Measurements from ENCODE around the gene KLHL26. TPM values are rescaled to one million over a fixed set of nuclear protein-coding genes. Genes with fewer than 3 reads are reported as not detected.

Gene KLHL26
- total RNA-seq, 3 donors from 2014 or later (not counting 1 experiment from before 2014, with no cell fraction given) = 8.0 to 11.5 (median 9.6) TPM

DNA sequence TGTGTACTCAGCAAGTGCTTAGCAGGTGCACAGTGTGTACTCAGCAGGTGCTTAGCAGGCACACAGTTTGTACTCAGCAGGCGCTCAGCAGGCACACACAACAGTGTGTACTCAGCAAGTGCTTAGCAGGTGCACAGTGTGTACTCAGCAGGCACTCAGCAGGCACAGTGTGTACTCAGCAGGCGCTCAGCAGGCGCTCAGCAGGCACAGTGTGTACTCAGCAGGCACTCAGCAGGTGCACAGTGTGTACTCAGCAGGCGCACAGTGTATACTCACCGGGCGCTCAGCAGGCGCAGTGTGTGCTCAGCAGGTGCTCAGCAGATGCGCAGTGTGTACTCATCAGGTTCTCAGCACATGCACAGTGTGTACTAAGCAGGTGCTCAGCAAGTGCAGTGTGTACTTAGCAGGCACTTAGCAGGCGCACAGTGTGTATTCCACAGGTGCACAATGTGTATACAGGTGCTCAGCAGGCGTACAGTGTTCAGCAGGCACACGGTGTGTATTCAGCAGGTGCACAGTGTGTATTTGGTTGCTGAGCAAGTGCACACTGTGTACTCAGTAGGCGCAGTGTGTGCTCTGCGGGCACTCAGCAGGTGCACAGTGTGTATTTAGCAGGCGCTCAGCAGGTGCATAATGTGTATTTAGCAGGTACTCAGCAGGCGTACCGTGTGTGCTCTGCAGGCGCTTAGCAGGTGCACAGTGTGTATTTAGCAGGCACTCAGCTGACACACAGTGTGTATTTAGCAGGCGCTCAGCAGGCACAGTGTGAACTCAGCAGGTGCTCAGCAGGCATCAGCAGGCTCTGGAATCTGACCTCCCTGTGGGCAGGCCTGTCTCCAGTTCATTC, 61.7 kb downstream of the KLHL26 start:
- Histone ChIP-seq H3K27me3 (ENCODE audit: control insufficient read depth, insufficient read depth, low read length) (no peaks in the 10 kb centered on the region), H3K9me3 (ENCODE audit: control insufficient read depth, insufficient read depth, low read length) (no peaks in the 10 kb centered on the region), H3K27ac (ENCODE audit: low read length) (no peak overlapping the region), H3K36me3 (ENCODE audit: control insufficient read depth, insufficient read depth, low read length) (no peaks in the 10 kb centered on the region), H3K4me1 (ENCODE audit: control insufficient read depth, insufficient read depth, low read length) (peaks cover 42% of the 10 kb centered on the region), H3K4me3 (ENCODE audit: low read length) (no peak overlapping the region)
- TF ChIP-seq CTCF (IDR thresholded peaks at IDR 0.05) = no peak
- H3K27me3 Mint-ChIP-seq (ENCODE audit: low read depth in 2 of 2) = no peaks in the 10 kb centered on the region
- H3K27ac Mint-ChIP-seq = no peak overlapping the region
- peaks cover 33 to 46% of the 10 kb centered on the region in 2 donors for H3K4me1 Mint-ChIP-seq
- WGBS (ENCODE audit: insufficient coverage) = 94% methylated on average over 18 of the region's 18 CpGs
- H3K4me3 Mint-ChIP-seq = no peak overlapping the region
- H3K36me3 Mint-ChIP-seq = no peaks in the 10 kb centered on the region
- H3K9me3 Mint-ChIP-seq = no peaks in the 10 kb centered on the region
- ATAC-seq (no peak), DNase-seq (no peak)
- intact Hi-C loops (cut with micrococcal nuclease) = no loop called here

DNA sequence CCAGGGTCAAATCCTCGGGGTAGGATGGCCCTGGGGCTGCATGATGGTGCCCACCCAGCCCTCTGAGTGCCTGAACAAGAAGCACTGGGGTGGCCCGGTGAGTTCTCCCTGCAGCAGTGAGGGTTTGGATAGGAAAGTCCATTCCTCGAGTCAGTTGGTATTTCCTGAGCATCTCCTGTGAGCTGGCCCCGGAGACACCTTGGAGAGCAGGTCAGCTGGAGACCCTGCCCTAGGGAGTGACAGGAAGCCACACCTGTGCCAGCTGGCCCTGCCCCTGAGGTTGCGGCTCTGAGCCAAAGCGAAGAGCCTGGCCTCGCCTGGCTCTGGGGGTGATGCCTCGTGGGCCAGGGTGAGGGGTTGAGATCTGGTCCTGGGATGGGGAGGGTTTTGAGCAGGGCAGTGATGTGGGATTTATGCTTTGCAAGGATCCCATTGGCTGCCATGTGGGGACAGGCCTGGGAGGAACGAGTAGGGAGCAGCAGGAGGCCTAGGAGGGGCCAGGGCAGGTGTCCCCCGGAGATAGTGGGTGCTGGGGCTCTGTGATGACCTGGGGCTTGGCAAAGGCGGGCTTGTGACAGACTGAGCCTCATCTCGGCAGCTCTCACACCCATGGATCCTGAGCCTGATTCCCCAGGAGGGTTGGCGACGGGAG, 62.7 kb downstream of the KLHL26 start:
- H3K4me3 ChIP-seq (ENCODE audit: low read length) = peak overlapping the region; percentile 34
- ATAC-seq (no peak), DNase-seq (no peak)
- no peak for TF ChIP-seq CTCF (IDR thresholded peaks at IDR 0.05)
- H3K4me1 ChIP-seq (ENCODE audit: control insufficient read depth, insufficient read depth, low read length) = peaks cover 33% of the 10 kb centered on the region
- 65% methylated on average over 14 of the region's 14 CpGs for WGBS (ENCODE audit: insufficient coverage)
- no peaks in the 10 kb centered on the region for H3K27me3 ChIP-seq (ENCODE audit: control insufficient read depth, insufficient read depth, low read length)
- no peaks in the 10 kb centered on the region for H3K36me3 Mint-ChIP-seq
- H3K27me3 Mint-ChIP-seq (ENCODE audit: low read depth in 2 of 2) = no peaks in the 10 kb centered on the region
- H3K27ac ChIP-seq (ENCODE audit: low read length) = peak overlapping the region; percentile 60
- intact Hi-C loops (cut with micrococcal nuclease) = no loop called here
- no peaks in the 10 kb centered on the region for H3K9me3 Mint-ChIP-seq
- H3K4me1 Mint-ChIP-seq = peaks cover 26 to 44% of the 10 kb centered on the region in 2 donors
- no peaks in the 10 kb centered on the region for H3K36me3 ChIP-seq (ENCODE audit: control insufficient read depth, insufficient read depth, low read length)
- peak overlapping the region; percentile 66 for H3K4me3 Mint-ChIP-seq
- peak overlapping the region in 1 of 2 donors; percentile 83 for H3K27ac Mint-ChIP-seq
- H3K9me3 ChIP-seq (ENCODE audit: control insufficient read depth, insufficient read depth, low read length) = no peaks in the 10 kb centered on the region

GRCh38 chr19:18700501-18701249, 63.8 kb downstream of the KLHL26 start:
- Histone ChIP-seq H3K9me3 (ENCODE audit: control insufficient read depth, insufficient read depth, low read length) (no peaks in the 10 kb centered on the region), H3K4me1 (ENCODE audit: control insufficient read depth, insufficient read depth, low read length) (peaks cover 28% of the 10 kb centered on the region), H3K4me3 (ENCODE audit: low read length) (peak overlapping the region; percentile 34), H3K27me3 (ENCODE audit: control insufficient read depth, insufficient read depth, low read length) (no peaks in the 10 kb centered on the region), H3K27ac (ENCODE audit: low read length) (peak overlapping the region; percentile 60), H3K36me3 (ENCODE audit: control insufficient read depth, insufficient read depth, low read length) (no peaks in the 10 kb centered on the region)
- intact Hi-C loops (cut with micrococcal nuclease) = no loop called here
- ATAC-seq = peak; percentile 95 to 99 (median 99)
- no peaks in the 10 kb centered on the region for H3K27me3 Mint-ChIP-seq (ENCODE audit: low read depth in 2 of 2)
- 5% methylated on average over 35 of the region's 35 CpGs for WGBS (ENCODE audit: insufficient coverage)
- DNase-seq = peak; percentile 63 to 80
- H3K9me3 Mint-ChIP-seq = no peaks in the 10 kb centered on the region
- H3K36me3 Mint-ChIP-seq = no peaks in the 10 kb centered on the region
- peak overlapping the region; percentile 89 for H3K4me3 Mint-ChIP-seq
- peaks cover 19 to 33% of the 10 kb centered on the region in 2 donors for H3K4me1 Mint-ChIP-seq
- no peak for TF ChIP-seq CTCF (IDR thresholded peaks at IDR 0.05)
- peak overlapping the region; percentile 31 to 83 for H3K27ac Mint-ChIP-seq
